ENCODE data around the gene GCN1.
"Not testable (repeated sequence)": the region's sequence is repeated elsewhere in the genome, so short reads cannot be mapped to it uniquely, and the experiment has no call there.

Gene GCN1

DNA sequence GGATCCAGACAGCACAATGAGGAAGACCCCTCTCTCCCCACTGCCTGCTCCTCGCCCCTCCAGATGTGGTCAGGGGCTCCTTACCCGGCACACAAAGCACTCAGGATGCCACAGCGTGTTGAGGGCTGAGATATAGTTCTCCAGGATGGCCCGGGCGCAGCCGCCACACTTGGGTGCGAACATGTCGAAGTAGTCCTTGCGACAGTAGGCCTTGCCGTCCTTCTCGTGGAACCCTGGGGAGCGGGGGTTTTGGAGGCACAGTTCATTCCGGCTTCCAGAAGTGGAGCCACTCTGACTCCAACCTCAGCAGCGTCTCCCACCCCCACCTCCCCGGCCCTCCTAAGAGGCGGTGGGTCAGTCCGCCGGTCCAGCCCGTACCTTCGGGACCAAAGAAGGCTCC is 19.2 kb upstream of the GCN1 start:
- H3K79me2 ChIP-seq (ENCODE audit: insufficient read depth, low read length): no peaks in the 10 kb centered on the region
- no peak overlapping the region for H2AFZ ChIP-seq (ENCODE audit: low read length)
- no peaks in the 10 kb centered on the region for H4K20me1 ChIP-seq (ENCODE audit: insufficient read depth, low read length, poor library complexity, severe bottlenecking)
- TF ChIP-seq, protein P1, sequence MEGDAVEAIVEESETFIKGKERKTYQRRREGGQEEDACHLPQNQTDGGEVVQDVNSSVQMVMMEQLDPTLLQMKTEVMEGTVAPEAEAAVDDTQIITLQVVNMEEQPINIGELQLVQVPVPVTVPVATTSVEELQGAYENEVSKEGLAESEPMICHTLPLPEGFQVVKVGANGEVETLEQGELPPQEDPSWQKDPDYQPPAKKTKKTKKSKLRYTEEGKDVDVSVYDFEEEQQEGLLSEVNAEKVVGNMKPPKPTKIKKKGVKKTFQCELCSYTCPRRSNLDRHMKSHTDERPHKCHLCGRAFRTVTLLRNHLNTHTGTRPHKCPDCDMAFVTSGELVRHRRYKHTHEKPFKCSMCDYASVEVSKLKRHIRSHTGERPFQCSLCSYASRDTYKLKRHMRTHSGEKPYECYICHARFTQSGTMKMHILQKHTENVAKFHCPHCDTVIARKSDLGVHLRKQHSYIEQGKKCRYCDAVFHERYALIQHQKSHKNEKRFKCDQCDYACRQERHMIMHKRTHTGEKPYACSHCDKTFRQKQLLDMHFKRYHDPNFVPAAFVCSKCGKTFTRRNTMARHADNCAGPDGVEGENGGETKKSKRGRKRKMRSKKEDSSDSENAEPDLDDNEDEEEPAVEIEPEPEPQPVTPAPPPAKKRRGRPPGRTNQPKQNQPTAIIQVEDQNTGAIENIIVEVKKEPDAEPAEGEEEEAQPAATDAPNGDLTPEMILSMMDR (conservative IDR thresholded peaks at IDR 0.05; ENCODE audit: low read length): no peak
- no peak for TF ChIP-seq EZH2phosphoT487 (IDR thresholded peaks at IDR 0.05; ENCODE audit: borderline replicate concordance)
- no peaks in the 10 kb centered on the region for H3K9me3 ChIP-seq (ENCODE audit: insufficient read depth, low read depth, low read length)
- H3K9me2 ChIP-seq (replicated peaks; ENCODE audit: low read depth, low read length): no peaks in the 10 kb centered on the region
- H3K36me3 ChIP-seq (ENCODE audit: insufficient read depth, low read length): no peaks in the 10 kb centered on the region
- H3K27me3 ChIP-seq (ENCODE audit: insufficient read depth, low read length, poor library complexity, severe bottlenecking): no peaks in the 10 kb centered on the region
- no peak overlapping the region for H3K9ac ChIP-seq (ENCODE audit: low read depth, low read length, poor library complexity, severe bottlenecking)
- H3K4me1 ChIP-seq (ENCODE audit: insufficient read depth, low read length, poor library complexity, severe bottlenecking): no peaks in the 10 kb centered on the region
- no peaks in the 10 kb centered on the region for H3F3A ChIP-seq (ENCODE audit: low read depth)
- no peak overlapping the region for H3K4me2 ChIP-seq (ENCODE audit: low read depth, low read length, poor library complexity, severe bottlenecking)
- H3K4me3 ChIP-seq (ENCODE audit: low read length, poor library complexity, severe bottlenecking): no peak overlapping the region

- H3K79me2 ChIP-seq (ENCODE audit: insufficient read depth, low read length); H3K4me3 ChIP-seq (ENCODE audit: low read length, poor library complexity, severe bottlenecking); H3K9me3 ChIP-seq (ENCODE audit: insufficient read depth, low read depth, low read length); H2AFZ ChIP-seq (ENCODE audit: low read length); H3K9me2 ChIP-seq (replicated peaks; ENCODE audit: low read depth, low read length); H3K4me1 ChIP-seq (ENCODE audit: insufficient read depth, low read length, poor library complexity, severe bottlenecking); H3F3A ChIP-seq (ENCODE audit: low read depth); H3K36me3 ChIP-seq (ENCODE audit: insufficient read depth, low read length); H3K4me2 ChIP-seq (ENCODE audit: low read depth, low read length, poor library complexity, severe bottlenecking); H4K20me1 ChIP-seq (ENCODE audit: insufficient read depth, low read length, poor library complexity, severe bottlenecking); H3K9ac ChIP-seq (ENCODE audit: low read depth, low read length, poor library complexity, severe bottlenecking); H3K27me3 ChIP-seq (ENCODE audit: insufficient read depth, low read length, poor library complexity, severe bottlenecking): not testable (repeated sequence)
These were observed 18.7 kb upstream of the GCN1 start for GRCh38 chr12:120213182-120213581.

DNA sequence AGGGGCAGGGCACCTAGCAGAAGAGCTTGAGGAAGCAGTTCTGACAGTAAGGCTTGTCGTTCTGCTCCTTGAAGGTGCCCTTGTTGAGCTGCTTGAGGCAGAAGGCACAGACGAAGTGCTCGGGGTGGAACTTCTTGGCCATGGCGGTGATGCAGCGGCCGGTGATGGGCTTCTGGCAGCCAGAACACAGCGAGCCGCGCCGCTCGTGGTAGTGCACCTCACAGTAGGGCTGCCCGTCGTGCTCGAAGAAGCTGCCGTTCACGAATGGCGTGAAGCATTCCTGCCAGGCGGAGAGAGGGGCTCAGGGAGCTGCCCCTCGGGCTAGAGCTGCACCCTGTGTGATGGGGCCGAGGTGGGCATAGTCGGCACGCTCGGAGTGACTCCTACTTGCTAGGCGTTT is 17.8 kb upstream of the GCN1 start:
- no peak for TF ChIP-seq EZH2phosphoT487 (IDR thresholded peaks at IDR 0.05; ENCODE audit: borderline replicate concordance)
- TF ChIP-seq, protein P1 (conservative IDR thresholded peaks at IDR 0.05; ENCODE audit: low read length): no peak
- no peaks in the 10 kb centered on the region for H3K4me1 ChIP-seq (ENCODE audit: insufficient read depth, low read length, poor library complexity, severe bottlenecking)
- no peaks in the 10 kb centered on the region for H3K9me2 ChIP-seq (replicated peaks; ENCODE audit: low read depth, low read length)
- no peaks in the 10 kb centered on the region for H3F3A ChIP-seq (ENCODE audit: low read depth)
- H3K4me2 ChIP-seq (ENCODE audit: low read depth, low read length, poor library complexity, severe bottlenecking): no peak overlapping the region
- no peaks in the 10 kb centered on the region for H3K79me2 ChIP-seq (ENCODE audit: insufficient read depth, low read length)
- no peak overlapping the region for H2AFZ ChIP-seq (ENCODE audit: low read length)
- no peak overlapping the region for H3K9ac ChIP-seq (ENCODE audit: low read depth, low read length, poor library complexity, severe bottlenecking)
- no peaks in the 10 kb centered on the region for H4K20me1 ChIP-seq (ENCODE audit: insufficient read depth, low read length, poor library complexity, severe bottlenecking)
- no peaks in the 10 kb centered on the region for H3K36me3 ChIP-seq (ENCODE audit: insufficient read depth, low read length)
- no peaks in the 10 kb centered on the region for H3K9me3 ChIP-seq (ENCODE audit: insufficient read depth, low read depth, low read length)
- H3K4me3 ChIP-seq (ENCODE audit: low read length, poor library complexity, severe bottlenecking): no peak overlapping the region
- no peaks in the 10 kb centered on the region for H3K27me3 ChIP-seq (ENCODE audit: insufficient read depth, low read length, poor library complexity, severe bottlenecking)

DNA sequence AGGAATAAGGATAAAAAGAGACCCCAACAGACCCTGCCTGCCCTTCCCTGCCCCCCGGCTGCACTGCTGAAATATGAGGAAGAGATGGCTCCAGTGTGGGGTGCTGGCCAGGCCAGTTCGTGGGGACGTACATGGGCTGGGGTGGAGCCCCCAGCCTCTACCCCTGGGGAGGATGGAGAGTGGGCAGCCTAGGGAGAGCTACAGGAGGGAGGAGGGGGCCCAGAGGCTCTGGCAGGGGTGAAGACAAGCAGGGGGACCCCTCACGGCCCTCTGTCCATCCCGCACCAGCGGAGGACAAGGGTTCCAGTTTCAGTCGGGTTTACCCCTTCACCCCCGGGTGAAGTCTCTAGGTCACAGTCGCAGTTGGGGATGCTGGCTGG is 17.4 kb upstream of the GCN1 start:
- H2AFZ ChIP-seq (ENCODE audit: low read length): no peak overlapping the region
- TF ChIP-seq, protein P1 (conservative IDR thresholded peaks at IDR 0.05; ENCODE audit: low read length): no peak
- no peak for TF ChIP-seq EZH2phosphoT487 (IDR thresholded peaks at IDR 0.05; ENCODE audit: borderline replicate concordance)
- no peaks in the 10 kb centered on the region for H3K4me1 ChIP-seq (ENCODE audit: insufficient read depth, low read length, poor library complexity, severe bottlenecking)
- H3K4me2 ChIP-seq (ENCODE audit: low read depth, low read length, poor library complexity, severe bottlenecking): no peak overlapping the region
- H3F3A ChIP-seq (ENCODE audit: low read depth): no peaks in the 10 kb centered on the region
- H4K20me1 ChIP-seq (ENCODE audit: insufficient read depth, low read length, poor library complexity, severe bottlenecking): no peaks in the 10 kb centered on the region
- H3K9me3 ChIP-seq (ENCODE audit: insufficient read depth, low read depth, low read length): no peaks in the 10 kb centered on the region
- no peaks in the 10 kb centered on the region for H3K27me3 ChIP-seq (ENCODE audit: insufficient read depth, low read length, poor library complexity, severe bottlenecking)
- H3K9me2 ChIP-seq (replicated peaks; ENCODE audit: low read depth, low read length): no peaks in the 10 kb centered on the region
- H3K9ac ChIP-seq (ENCODE audit: low read depth, low read length, poor library complexity, severe bottlenecking): no peak overlapping the region
- H3K36me3 ChIP-seq (ENCODE audit: insufficient read depth, low read length): no peaks in the 10 kb centered on the region
- H3K79me2 ChIP-seq (ENCODE audit: insufficient read depth, low read length): no peaks in the 10 kb centered on the region
- H3K4me3 ChIP-seq (ENCODE audit: low read length, poor library complexity, severe bottlenecking): no peak overlapping the region

All from Loucy (cell line).